Measurements from ENCODE around the gene FGF13.

FGF13 gene

GRCh38 chrX:138745196-138745595 is 33.7 kb upstream of the FGF13 start:
- Histone ChIP-seq H3K27ac (no peak overlapping the region), H3K9me3 (ENCODE audit: severe bottlenecking) (no peaks in the 10 kb centered on the region), H3K27me3 (ENCODE audit: insufficient read depth, low read depth, severe bottlenecking) (peaks cover 28% of the 10 kb centered on the region), H3K36me3 (no peaks in the 10 kb centered on the region), H3K4me3 (ENCODE audit: low read depth, low read length) (no peak overlapping the region)
- peak; percentile 61 for TF ChIP-seq CTCF (IDR thresholded peaks at IDR 0.05; ENCODE audit: low read depth, low read length)
- peak; percentile 25 for DNase-seq

GRCh38 chrX:138742217-138742616 is 30.7 kb upstream of the FGF13 start:
- DNase-seq, result no peak
- Histone ChIP-seq H3K27me3 (ENCODE audit: insufficient read depth, low read depth, severe bottlenecking) (peaks cover 42% of the 10 kb centered on the region), H3K9me3 (ENCODE audit: severe bottlenecking) (no peaks in the 10 kb centered on the region), H3K4me3 (ENCODE audit: low read depth, low read length) (no peak overlapping the region), H3K36me3 (no peaks in the 10 kb centered on the region), H3K27ac (no peak overlapping the region)
- no peak for TF ChIP-seq CTCF (IDR thresholded peaks at IDR 0.05; ENCODE audit: low read depth, low read length)

DNA sequence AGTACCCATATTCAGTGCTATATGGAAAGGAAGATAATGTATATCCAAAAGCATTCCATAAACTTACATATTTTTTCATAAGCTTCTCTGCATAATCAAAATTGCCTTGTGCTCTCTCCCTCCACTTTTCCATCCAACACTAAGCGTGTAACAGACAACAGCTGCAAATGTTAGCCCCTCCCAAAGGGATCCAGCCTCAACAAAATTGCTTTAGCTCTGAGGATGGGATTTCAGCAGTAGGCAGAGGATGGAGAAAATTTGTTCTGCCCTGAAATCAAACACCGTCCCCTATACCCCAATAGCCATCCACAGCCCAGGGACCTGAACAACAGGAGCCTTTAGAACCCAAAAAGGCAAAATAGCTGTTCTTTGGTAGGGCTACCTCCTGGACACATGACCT is 28.8 kb upstream of the FGF13 start:
- H3K36me3 ChIP-seq, result no peaks in the 10 kb centered on the region
- DNase-seq, result no peak
- no peak for TF ChIP-seq CTCF (IDR thresholded peaks at IDR 0.05; ENCODE audit: low read depth, low read length)
- peaks cover 54% of the 10 kb centered on the region for H3K27me3 ChIP-seq (ENCODE audit: insufficient read depth, low read depth, severe bottlenecking)
- no peak overlapping the region for H3K27ac ChIP-seq
- no peak overlapping the region for H3K4me3 ChIP-seq (ENCODE audit: low read depth, low read length)
- H3K9me3 ChIP-seq (ENCODE audit: severe bottlenecking), result no peaks in the 10 kb centered on the region

DNA sequence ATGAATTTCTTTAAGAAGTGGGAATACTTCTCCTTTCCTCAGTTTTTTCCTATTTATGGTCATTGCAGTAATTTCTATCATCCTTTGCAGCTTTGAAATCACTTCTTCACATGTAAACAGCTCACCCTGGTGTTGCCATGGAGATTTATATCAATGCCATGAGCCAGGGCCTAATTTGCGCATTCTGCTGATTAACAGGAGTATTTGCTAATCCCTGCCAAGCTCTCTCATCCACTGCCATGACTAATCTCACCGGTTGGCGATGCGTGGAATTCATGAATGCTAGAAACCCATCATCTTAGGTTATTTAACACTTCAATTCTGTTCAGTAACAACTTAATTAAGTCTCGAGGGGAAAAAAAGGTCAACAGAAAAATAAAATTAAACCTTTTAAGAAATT is 11.8 kb upstream of the FGF13 start:
- Histone ChIP-seq H3K27ac (no peak overlapping the region), H3K9me3 (ENCODE audit: severe bottlenecking) (no peaks in the 10 kb centered on the region), H3K36me3 (no peaks in the 10 kb centered on the region), H3K4me3 (ENCODE audit: low read depth, low read length) (no peak overlapping the region), H3K27me3 (ENCODE audit: insufficient read depth, low read depth, severe bottlenecking) (peaks cover 39% of the 10 kb centered on the region)
- no peak for DNase-seq
- TF ChIP-seq CTCF (IDR thresholded peaks at IDR 0.05; ENCODE audit: low read depth, low read length), result no peak

DNA sequence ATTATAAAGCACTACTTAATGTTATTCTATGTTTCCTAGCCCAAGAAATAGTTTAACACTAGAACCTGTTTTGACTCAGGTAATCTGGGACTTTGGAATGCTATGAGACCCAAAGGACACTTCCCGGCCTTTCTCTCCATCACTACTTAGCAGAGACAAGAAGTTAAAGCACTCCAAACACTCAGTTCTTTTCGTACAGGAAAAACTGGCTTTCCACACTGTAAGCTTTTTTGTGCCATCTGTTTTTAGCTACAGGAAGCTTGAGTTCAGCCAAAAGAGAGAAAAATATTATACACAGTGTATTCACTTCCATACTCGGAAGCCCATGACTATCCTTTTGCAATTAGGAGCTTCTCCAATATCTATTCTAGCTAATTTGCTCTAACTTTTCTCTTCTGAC is 7.9 kb upstream of the FGF13 start:
- no peak for DNase-seq
- no peak overlapping the region for H3K27ac ChIP-seq
- no peaks in the 10 kb centered on the region for H3K9me3 ChIP-seq (ENCODE audit: severe bottlenecking)
- H3K4me3 ChIP-seq (ENCODE audit: low read depth, low read length), result no peak overlapping the region
- H3K36me3 ChIP-seq, result no peaks in the 10 kb centered on the region
- no peak for TF ChIP-seq CTCF (IDR thresholded peaks at IDR 0.05; ENCODE audit: low read depth, low read length)
- H3K27me3 ChIP-seq (ENCODE audit: insufficient read depth, low read depth, severe bottlenecking), result peaks cover 45% of the 10 kb centered on the region

DNA sequence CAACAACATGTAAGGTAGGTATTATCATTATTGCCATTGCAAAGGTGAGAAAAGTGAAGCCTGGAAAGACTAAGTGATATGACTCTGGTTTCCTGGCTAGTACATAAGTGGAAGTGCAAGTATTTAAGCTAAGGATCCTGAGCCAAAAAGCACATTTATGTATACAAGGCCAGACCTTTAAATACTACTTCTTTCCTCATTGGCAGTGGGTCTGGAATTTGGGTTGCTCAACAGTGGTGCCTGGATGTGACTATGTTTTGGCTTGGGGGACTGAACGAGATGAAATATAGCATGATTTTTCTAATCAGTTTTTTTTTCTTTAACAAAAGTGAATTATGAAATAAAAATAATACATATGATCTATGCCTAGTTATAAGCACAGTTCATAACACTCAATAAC is 7.4 kb upstream of the FGF13 start:
- Histone ChIP-seq H3K36me3 (no peaks in the 10 kb centered on the region), H3K27me3 (ENCODE audit: insufficient read depth, low read depth, severe bottlenecking) (peaks cover 45% of the 10 kb centered on the region), H3K9me3 (ENCODE audit: severe bottlenecking) (no peaks in the 10 kb centered on the region), H3K27ac (no peak overlapping the region), H3K4me3 (ENCODE audit: low read depth, low read length) (no peak overlapping the region)
- no peak for TF ChIP-seq CTCF (IDR thresholded peaks at IDR 0.05; ENCODE audit: low read depth, low read length)
- DNase-seq, result no peak

All from WERI-Rb-1 (cell line).